Endothelial cell (in vitro differentiated cells): Measurements from ENCODE around the gene KRT37. TPM values are rescaled to one million over a fixed set of nuclear protein-coding genes. Genes with fewer than 3 reads are reported as not detected.
"Not testable (repeated sequence)": the region's sequence is repeated elsewhere in the genome, so short reads cannot be mapped to it uniquely, and the experiment has no call there.

Experiments used
- DNase-seq: peaks from one replicate; pipeline ENCODE4 v3.0.0; 2021; ENCODE audit warnings: low spot score
- H3K27ac Mint-ChIP-seq: one replicate; pipeline ENCODE4 v1.8.0; 2021; ENCODE audit warnings: mixed read lengths, inconsistent platforms; ENCODE audit not compliant: unreplicated experiment
- H3K27me3 Mint-ChIP-seq: one replicate; pipeline ENCODE4 v1.8.0; 2021; ENCODE audit warnings: mild to moderate bottlenecking, moderate library complexity, mixed read lengths, inconsistent platforms; ENCODE audit not compliant: unreplicated experiment
- H3K36me3 Mint-ChIP-seq: one replicate; pipeline ENCODE4 v1.8.0; 2021; ENCODE audit warnings: mild to moderate bottlenecking, low read depth, mixed read lengths, inconsistent platforms; ENCODE audit not compliant: unreplicated experiment
- H3K4me1 Mint-ChIP-seq: one replicate; pipeline ENCODE4 v1.8.0; 2021; ENCODE audit warnings: mild to moderate bottlenecking, mixed read lengths, inconsistent platforms; ENCODE audit not compliant: unreplicated experiment
- H3K4me3 Mint-ChIP-seq: one replicate; pipeline ENCODE4 v1.8.0; 2021; ENCODE audit warnings: mild to moderate bottlenecking, mixed read lengths, inconsistent platforms; ENCODE audit not compliant: unreplicated experiment
- H3K9me3 Mint-ChIP-seq: one replicate; pipeline ENCODE4 v1.8.0; 2021; ENCODE audit warnings: mixed read lengths, inconsistent platforms; ENCODE audit not compliant: unreplicated experiment
- CTCF ChIP-seq: fragments of 200-600 bp; sonication (generic); IDR thresholded peaks from one replicate; pipeline ENCODE4 v1.5.0; 2021; ENCODE audit warnings: antibody characterized with exemption; ENCODE audit not compliant: unreplicated experiment
- total RNA-seq: library from RNA; stranded (reverse); fragmentation: NEBNext Ultra II Directional; extraction: Animal tissue kit (Norgen Biotek cat#: 25700); gene quantifications from one replicate; pipeline ENCODE4 v1.2.1, GENCODE V29; 2021; ENCODE audit not compliant: unreplicated experiment

The KRT37 gene
- total RNA-seq, 1 donor from 2014 or later: not detected

- no peak for TF ChIP-seq CTCF
- DNase-seq: no peak
- H3K4me3 Mint-ChIP-seq: no peak overlapping the region
- no peaks in the 10 kb centered on the region for H3K27me3 Mint-ChIP-seq
- H3K9me3 Mint-ChIP-seq: no peaks in the 10 kb centered on the region
- H3K4me1 Mint-ChIP-seq: no peaks in the 10 kb centered on the region
- H3K27ac Mint-ChIP-seq: no peak overlapping the region
- H3K36me3 Mint-ChIP-seq: no peaks in the 10 kb centered on the region
These were observed 10.0 kb upstream of the KRT37 start for GRCh38 chr17:41434415-41434814.

DNA sequence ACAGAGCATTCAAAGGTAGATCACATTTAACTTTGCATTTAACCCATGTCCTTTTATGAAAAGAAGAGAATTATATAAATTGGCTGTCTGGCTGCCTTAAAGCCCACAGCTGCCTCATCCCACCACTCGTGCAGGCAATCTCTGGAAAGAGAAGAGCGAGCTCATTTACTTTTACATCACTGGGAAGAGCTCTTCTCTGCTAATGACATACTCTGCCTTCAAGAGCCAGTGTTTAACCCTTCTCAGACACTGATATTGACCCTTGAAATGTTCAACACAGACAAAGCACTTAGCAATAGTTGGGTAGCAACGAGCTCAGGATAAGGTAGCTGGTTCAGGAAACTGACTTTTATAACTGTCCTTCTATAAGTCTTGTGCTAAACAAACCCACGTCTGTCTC lies 9.6 kb upstream of the KRT37 start:
- DNase-seq: no peak
- Mint-ChIP-seq H3K9me3 (no peaks in the 10 kb centered on the region), H3K27me3 (no peaks in the 10 kb centered on the region), H3K4me1 (no peaks in the 10 kb centered on the region), H3K27ac (no peak overlapping the region), H3K36me3 (no peaks in the 10 kb centered on the region), H3K4me3 (no peak overlapping the region)
- TF ChIP-seq CTCF: no peak

GRCh38 chr17:41433586-41433985 lies 9.2 kb upstream of the KRT37 start:
- H3K27ac Mint-ChIP-seq: no peak overlapping the region
- TF ChIP-seq CTCF: no peak
- no peaks in the 10 kb centered on the region for H3K27me3 Mint-ChIP-seq
- H3K4me1 Mint-ChIP-seq: no peaks in the 10 kb centered on the region
- no peaks in the 10 kb centered on the region for H3K36me3 Mint-ChIP-seq
- no peaks in the 10 kb centered on the region for H3K9me3 Mint-ChIP-seq
- no peak overlapping the region for H3K4me3 Mint-ChIP-seq
- DNase-seq: no peak

DNA sequence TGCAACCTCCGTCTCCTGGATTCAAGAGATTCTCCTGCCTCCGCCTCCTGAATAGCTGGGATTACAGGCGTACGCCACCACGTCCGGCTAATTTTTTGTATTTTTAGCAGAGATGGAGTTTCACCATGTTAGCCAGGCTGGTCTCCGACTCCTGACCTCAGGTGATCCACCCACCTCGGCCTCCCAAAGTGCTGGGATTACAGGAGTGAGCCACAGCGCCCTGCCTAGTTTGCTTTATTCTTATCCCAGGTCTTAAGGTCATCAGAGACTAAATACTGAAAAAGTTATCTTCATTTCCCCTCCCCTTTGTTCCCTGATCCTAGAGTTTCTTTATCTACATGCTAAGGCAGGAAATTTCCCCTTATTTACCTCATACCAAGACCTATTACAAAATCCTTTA lies 6.0 kb upstream of the KRT37 start:
- not testable (repeated sequence) for H3K27me3 Mint-ChIP-seq, H3K4me3 Mint-ChIP-seq, H3K27ac Mint-ChIP-seq, H3K9me3 Mint-ChIP-seq, DNase-seq, H3K36me3 Mint-ChIP-seq, H3K4me1 Mint-ChIP-seq

GRCh38 chr17:41429667-41430066 lies 5.3 kb upstream of the KRT37 start:
- no peaks in the 10 kb centered on the region for H3K4me1 Mint-ChIP-seq
- H3K36me3 Mint-ChIP-seq: no peaks in the 10 kb centered on the region
- no peak overlapping the region for H3K27ac Mint-ChIP-seq
- TF ChIP-seq CTCF: no peak
- H3K9me3 Mint-ChIP-seq: no peaks in the 10 kb centered on the region
- DNase-seq: no peak
- H3K4me3 Mint-ChIP-seq: no peak overlapping the region
- H3K27me3 Mint-ChIP-seq: no peaks in the 10 kb centered on the region
